DND-41 (cell line): ENCODE results near the gene SPRYD3.
"Not testable (repeated sequence)": the region's sequence is repeated elsewhere in the genome, so short reads cannot be mapped to it uniquely, and the experiment has no call there.

Experiments
- ATAC-seq: fragments of 200-7000 bp; cut with Tn5 transposase; 3 replicates; pipeline ENCODE4 v1.9.1; 2021; ENCODE audit warnings: low read depth; ENCODE audit not compliant: insufficient read depth
- DNase-seq: peaks from one replicate; pipeline ENCODE4 v3.0.0-alpha.2; 2020
- H2AFZ ChIP-seq: 2 replicates; pipeline ENCODE4 v1.6.0; 2012; ENCODE audit warnings: low read depth, low read length
- H3K27ac ChIP-seq: 2 replicates; pipeline ENCODE4 v1.5.1; 2012; ENCODE audit warnings: low read length, inconsistent platforms
- H3K27me3 ChIP-seq: fragments of 200-600 bp; sonication (generic); 2 replicates; pipeline ENCODE4 v1.6.0; 2012; ENCODE audit warnings: low read length, mild to moderate bottlenecking, inconsistent platforms; ENCODE audit not compliant: insufficient read depth, poor library complexity
- H3K36me3 ChIP-seq: 2 replicates; pipeline ENCODE4 v1.5.1; 2012; ENCODE audit warnings: low read length, inconsistent platforms; ENCODE audit not compliant: insufficient read depth
- H3K4me1 ChIP-seq: 2 replicates; pipeline ENCODE4 v1.5.1; 2012; ENCODE audit warnings: mild to moderate bottlenecking, low read length; ENCODE audit not compliant: insufficient read depth
- H3K4me2 ChIP-seq: 2 replicates; pipeline ENCODE4 v1.6.0; 2012; ENCODE audit warnings: mild to moderate bottlenecking, moderate library complexity, low read length, inconsistent platforms; ENCODE audit not compliant: insufficient read depth
- H3K4me3 ChIP-seq, 2 experiments: fragments of 200-600 bp in 1 of 2; shearing (Covaris generic) in 1 of 2; 2 replicates each; pipeline ENCODE4 v1.5.1; 2012 to 2016; ENCODE audit warnings: inconsistent platforms in 2 of 2, low read length in 2 of 2, mild to moderate bottlenecking in 2 of 2, low read depth in 1 of 2, moderate library complexity in 1 of 2
- H3K79me2 ChIP-seq: 2 replicates; pipeline ENCODE4 v1.6.0; 2012; ENCODE audit warnings: low read length, inconsistent platforms; ENCODE audit not compliant: insufficient read depth
- H3K9ac ChIP-seq: 2 replicates; pipeline ENCODE4 v1.6.0; 2012; ENCODE audit warnings: low read depth, mild to moderate bottlenecking, inconsistent platforms, low read length, moderate library complexity
- H3K9me3 ChIP-seq: 2 replicates; pipeline ENCODE4 v1.5.1; 2012; ENCODE audit warnings: low read length, moderate library complexity, mild to moderate bottlenecking, inconsistent platforms; ENCODE audit not compliant: insufficient read depth, severe bottlenecking
- H4K20me1 ChIP-seq: 2 replicates; pipeline ENCODE4 v1.6.0; 2012; ENCODE audit warnings: low read length; ENCODE audit not compliant: insufficient read depth
- EZH2 ChIP-seq: IDR thresholded peaks from 3 replicates; pipeline ENCODE4 v1.6.1; 2012; ENCODE audit warnings: borderline replicate concordance, low read depth, mild to moderate bottlenecking, moderate library complexity, low read length, inconsistent platforms; ENCODE audit not compliant: severe bottlenecking
- TF ChIP-seq, protein P1 (sequence below): IDR thresholded peaks from 2 replicates; pipeline ENCODE4 v1.5.1; 2012; ENCODE audit warnings: borderline replicate concordance, low read length, moderate library complexity, mild to moderate bottlenecking; ENCODE audit not compliant: poor library complexity, severe bottlenecking; ENCODE audit errors: extremely low read depth

Gene SPRYD3

DNA sequence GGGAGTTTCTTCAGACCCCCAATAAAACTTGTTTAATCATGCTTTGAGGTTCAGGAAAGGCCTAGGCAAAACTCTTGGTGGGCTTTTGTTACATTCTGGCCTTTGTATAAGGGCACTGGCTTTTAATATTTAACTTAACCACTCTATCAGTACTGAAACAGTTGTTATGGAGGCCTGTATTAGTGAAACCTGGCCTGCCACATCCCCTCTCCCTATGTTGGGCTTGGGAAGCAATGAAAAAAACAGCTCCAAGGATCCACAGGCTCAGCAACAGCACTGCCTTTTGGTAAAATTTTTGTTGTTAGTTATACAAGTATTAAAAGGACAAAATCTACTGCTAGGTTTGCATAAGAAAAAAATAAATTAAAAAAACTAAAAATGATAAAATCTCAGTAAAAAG is 34.8 kb upstream of the SPRYD3 start:
- Histone ChIP-seq H3K79me2 (no peaks in the 10 kb centered on the region), H2AFZ (no peak overlapping the region), H3K27me3 (no peaks in the 10 kb centered on the region), H4K20me1 (no peaks in the 10 kb centered on the region), H3K36me3 (no peaks in the 10 kb centered on the region), H3K27ac (no peak overlapping the region), H3K4me2 (no peak overlapping the region), H3K4me3 (no peak overlapping the region), H3K4me1 (no peaks in the 10 kb centered on the region), H3K9ac (no peak overlapping the region), H3K9me3 (no peaks in the 10 kb centered on the region)
- no peak for DNase-seq
- no peak for ATAC-seq
- no peak for TF ChIP-seq EZH2

DNA sequence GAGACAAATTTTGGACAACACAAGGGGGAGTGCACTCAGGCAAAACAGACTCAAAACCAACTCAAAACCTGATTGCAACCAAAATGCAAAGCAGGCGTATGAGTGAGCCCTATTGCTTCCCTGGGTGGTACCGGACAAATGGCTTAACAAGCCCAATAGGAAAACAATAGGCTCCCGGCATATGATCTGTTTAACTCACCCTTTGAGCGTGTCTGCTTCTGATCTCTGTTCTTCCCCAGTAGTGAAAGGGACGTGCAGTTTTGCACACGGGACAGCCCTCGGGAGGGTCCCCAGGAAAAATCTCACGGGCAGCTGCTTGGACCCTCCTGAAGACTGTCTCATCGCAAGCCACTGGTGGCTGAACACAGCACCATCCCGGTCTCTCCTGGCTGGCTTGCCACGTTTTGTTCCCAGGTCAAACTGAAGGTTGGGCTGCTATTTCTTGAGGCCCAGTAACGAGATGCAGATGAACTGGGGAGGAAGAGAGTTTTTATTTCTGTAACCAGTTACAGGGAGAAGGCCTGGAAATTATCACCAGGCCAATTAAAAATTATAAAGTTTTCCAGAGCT is 34.0 kb upstream of the SPRYD3 start:
- DNase-seq = no peak
- H3K79me2 ChIP-seq = no peaks in the 10 kb centered on the region

DNA sequence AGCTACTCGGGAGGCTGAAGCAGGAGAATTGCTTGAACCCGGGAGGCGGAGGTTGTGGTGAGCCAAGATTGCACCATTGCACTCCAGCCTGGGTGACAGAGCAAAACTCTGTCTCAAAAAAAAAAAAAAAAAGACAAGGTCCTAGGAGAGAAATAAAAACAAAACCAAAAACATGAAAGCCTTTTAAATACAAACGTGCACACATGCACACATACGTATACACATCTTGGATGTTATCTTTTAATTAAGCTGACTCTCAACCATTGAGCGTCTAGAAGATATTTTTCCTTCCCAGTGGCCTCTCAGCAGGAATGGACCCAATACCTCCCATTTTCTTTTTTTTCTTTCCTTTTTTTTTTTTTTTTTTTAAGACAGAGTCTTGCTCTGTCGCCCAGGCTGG is 33.2 kb upstream of the SPRYD3 start:
- not testable (repeated sequence) for H3K36me3 ChIP-seq, DNase-seq, ATAC-seq, H3K4me1 ChIP-seq, H3K4me3 ChIP-seq, H3K27ac ChIP-seq, H2AFZ ChIP-seq, H3K4me2 ChIP-seq, H3K27me3 ChIP-seq, H4K20me1 ChIP-seq, H3K79me2 ChIP-seq, H3K9me3 ChIP-seq, H3K9ac ChIP-seq

More for the DNA sequence above, 34.0 kb upstream of the SPRYD3 start:
- no peaks in the 10 kb centered on the region for H4K20me1 ChIP-seq
- no peak overlapping the region for H2AFZ ChIP-seq
- TF ChIP-seq EZH2 = no peak
- TF ChIP-seq, protein P1, sequence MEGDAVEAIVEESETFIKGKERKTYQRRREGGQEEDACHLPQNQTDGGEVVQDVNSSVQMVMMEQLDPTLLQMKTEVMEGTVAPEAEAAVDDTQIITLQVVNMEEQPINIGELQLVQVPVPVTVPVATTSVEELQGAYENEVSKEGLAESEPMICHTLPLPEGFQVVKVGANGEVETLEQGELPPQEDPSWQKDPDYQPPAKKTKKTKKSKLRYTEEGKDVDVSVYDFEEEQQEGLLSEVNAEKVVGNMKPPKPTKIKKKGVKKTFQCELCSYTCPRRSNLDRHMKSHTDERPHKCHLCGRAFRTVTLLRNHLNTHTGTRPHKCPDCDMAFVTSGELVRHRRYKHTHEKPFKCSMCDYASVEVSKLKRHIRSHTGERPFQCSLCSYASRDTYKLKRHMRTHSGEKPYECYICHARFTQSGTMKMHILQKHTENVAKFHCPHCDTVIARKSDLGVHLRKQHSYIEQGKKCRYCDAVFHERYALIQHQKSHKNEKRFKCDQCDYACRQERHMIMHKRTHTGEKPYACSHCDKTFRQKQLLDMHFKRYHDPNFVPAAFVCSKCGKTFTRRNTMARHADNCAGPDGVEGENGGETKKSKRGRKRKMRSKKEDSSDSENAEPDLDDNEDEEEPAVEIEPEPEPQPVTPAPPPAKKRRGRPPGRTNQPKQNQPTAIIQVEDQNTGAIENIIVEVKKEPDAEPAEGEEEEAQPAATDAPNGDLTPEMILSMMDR = no peak
- no peaks in the 10 kb centered on the region for H3K27me3 ChIP-seq
- no peak for ATAC-seq
- no peaks in the 10 kb centered on the region for H3K36me3 ChIP-seq
- no peaks in the 10 kb centered on the region for H3K9me3 ChIP-seq
- no peak overlapping the region for H3K9ac ChIP-seq
- H3K4me1 ChIP-seq = no peaks in the 10 kb centered on the region
- no peak overlapping the region for H3K27ac ChIP-seq
- H3K4me3 ChIP-seq = no peak overlapping the region
- H3K4me2 ChIP-seq = no peak overlapping the region

DNA sequence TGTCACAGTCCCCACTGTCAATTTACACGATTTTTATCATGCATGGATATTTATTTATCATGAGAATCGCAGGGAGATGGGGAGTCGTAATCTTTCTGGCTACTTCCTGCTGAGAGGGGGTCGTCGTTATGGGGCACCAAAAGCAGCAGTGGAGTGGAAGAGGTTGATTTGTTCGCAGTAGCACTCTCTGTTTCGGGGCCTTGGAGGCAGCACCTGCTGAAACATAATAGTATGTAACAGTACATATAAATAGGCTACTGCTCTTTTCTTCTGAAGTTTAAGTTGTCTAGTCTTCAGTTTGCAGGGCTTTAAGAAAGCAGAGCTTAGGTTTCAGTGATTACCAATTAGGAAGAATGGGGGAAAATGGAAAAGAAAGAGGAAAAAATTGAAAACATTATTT is 27.9 kb upstream of the SPRYD3 start:
- no peaks in the 10 kb centered on the region for H3K36me3 ChIP-seq
- H3K9ac ChIP-seq = no peak overlapping the region
- DNase-seq (no peak), ATAC-seq (no peak)
- no peak overlapping the region for H3K4me3 ChIP-seq
- no peak for TF ChIP-seq EZH2
- TF ChIP-seq, protein P1 = no peak
- H3K79me2 ChIP-seq = no peaks in the 10 kb centered on the region
- H2AFZ ChIP-seq = no peak overlapping the region
- no peak overlapping the region for H3K27ac ChIP-seq
- no peaks in the 10 kb centered on the region for H3K4me1 ChIP-seq
- H3K9me3 ChIP-seq = no peaks in the 10 kb centered on the region
- H3K4me2 ChIP-seq = no peak overlapping the region
- no peaks in the 10 kb centered on the region for H3K27me3 ChIP-seq
- H4K20me1 ChIP-seq = no peaks in the 10 kb centered on the region
